OCI-LY3 (cell line): ENCODE measurements around the gene LIG3.
"Not testable (repeated sequence)": the region's sequence is repeated elsewhere in the genome, so short reads cannot be mapped to it uniquely, and the experiment has no call there.

Experiments used
- EZH2phosphoT487 ChIP-seq: fragments of 200-600 bp; shearing (Covaris generic); IDR thresholded peaks from 2 replicates; pipeline ENCODE4 v1.6.1; 2018; ENCODE audit warnings: antibody characterized with exemption, mixed run types, low read depth
- TF ChIP-seq, protein P1 (sequence below): fragments of 200-600, 300-600 bp; sonication (generic); IDR thresholded peaks from 2 replicates; pipeline ENCODE4 v1.5.1; 2014; ENCODE audit warnings: antibody characterized with exemption, low read length, low read depth

DNA sequence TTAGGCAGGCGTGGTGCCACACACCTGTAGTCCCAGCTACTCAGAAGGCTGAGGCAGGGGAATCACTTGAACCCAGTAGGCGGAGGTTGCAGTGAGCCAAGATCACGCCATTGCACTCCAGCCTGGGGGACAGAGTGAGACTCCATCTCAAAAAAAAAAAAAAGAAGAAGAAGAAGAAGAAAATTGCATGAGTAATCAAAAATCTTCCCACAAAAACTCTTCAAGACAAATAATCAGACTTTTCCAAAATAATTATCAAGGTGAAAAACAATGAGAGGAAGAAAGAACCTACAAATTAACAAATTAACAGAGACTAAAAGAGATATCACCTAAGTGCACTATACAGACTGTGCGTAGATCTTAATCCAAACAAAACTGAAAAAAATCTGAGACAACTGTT lies 29.5 kb upstream of the LIG3 start:
- TF ChIP-seq, protein P1, sequence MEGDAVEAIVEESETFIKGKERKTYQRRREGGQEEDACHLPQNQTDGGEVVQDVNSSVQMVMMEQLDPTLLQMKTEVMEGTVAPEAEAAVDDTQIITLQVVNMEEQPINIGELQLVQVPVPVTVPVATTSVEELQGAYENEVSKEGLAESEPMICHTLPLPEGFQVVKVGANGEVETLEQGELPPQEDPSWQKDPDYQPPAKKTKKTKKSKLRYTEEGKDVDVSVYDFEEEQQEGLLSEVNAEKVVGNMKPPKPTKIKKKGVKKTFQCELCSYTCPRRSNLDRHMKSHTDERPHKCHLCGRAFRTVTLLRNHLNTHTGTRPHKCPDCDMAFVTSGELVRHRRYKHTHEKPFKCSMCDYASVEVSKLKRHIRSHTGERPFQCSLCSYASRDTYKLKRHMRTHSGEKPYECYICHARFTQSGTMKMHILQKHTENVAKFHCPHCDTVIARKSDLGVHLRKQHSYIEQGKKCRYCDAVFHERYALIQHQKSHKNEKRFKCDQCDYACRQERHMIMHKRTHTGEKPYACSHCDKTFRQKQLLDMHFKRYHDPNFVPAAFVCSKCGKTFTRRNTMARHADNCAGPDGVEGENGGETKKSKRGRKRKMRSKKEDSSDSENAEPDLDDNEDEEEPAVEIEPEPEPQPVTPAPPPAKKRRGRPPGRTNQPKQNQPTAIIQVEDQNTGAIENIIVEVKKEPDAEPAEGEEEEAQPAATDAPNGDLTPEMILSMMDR, result not testable (repeated sequence)
- TF ChIP-seq EZH2phosphoT487, result not testable (repeated sequence)
